VCaP (cell line): ENCODE results near the gene IST1.

Source experiments
- H3K27ac ChIP-seq: fragments of 450-650 bp; 2 replicates; pipeline ENCODE4 v1.5.1; 2017
- CTCF ChIP-seq: fragments of 450-650 bp; conservative IDR thresholded peaks from 2 replicates; pipeline ENCODE4 v1.5.1; 2017; ENCODE audit warnings: mild to moderate bottlenecking, moderate library complexity

IST1 gene

DNA sequence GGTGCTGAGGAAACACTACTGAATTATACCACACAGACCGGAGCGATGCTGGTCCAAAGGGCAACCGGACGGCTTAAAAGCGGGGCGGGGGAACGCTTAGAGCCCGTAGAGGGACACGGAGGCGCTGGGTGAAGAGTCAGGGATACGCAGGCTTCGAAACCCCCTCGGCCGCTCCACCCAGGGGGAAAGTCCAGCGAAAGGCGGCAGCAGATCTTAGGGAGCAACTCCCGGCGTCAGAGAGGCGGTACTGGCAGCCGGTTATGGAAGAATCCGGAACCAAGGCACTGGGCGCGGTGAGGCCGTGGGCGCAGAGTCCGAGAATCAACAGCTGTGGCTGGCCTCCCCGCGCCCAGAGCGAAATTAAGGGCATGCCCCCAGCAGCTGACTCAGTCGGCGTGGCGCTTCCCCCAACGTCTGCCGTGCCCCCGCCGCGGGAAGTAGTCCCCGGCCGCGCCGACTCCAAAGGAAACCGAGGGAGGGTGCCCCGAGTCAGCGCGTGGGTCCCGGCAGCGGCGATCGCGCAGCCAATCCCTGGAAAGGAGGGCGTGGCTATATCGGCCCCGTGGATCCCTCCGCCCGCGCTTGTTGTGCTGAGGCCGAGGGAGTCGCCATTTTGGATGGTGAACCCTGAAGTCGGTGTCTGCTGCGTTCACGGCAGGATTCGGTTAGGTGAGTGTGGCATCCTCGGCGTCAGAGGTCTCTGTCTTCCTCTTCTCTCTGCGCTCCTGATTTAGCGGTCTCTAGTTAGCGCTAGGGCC, at the start of gene IST1:
IST1 (plus strand) TSS at position 611 of the 758 bp plus-strand sequence. CDS start 20,110 bp downstream, outside the sequence.
- peak within 1 kb of the TSS; percentile 87 for H3K27ac ChIP-seq
- TF ChIP-seq CTCF = no peak

GRCh38 chr16:71845639-71846430, 49.5 kb upstream of the IST1 start, which contains the start of gene ATXN1L:
Gene ATXN1L, plus strand, starts transcription at chr16:71845976. Its CDS starts 3,765 bp downstream, at chr16:71849741.
- no peak for TF ChIP-seq CTCF
- peak within 1 kb of the TSS; percentile 69; the same call in 1 of the 2 replicates for H3K27ac ChIP-seq

DNA sequence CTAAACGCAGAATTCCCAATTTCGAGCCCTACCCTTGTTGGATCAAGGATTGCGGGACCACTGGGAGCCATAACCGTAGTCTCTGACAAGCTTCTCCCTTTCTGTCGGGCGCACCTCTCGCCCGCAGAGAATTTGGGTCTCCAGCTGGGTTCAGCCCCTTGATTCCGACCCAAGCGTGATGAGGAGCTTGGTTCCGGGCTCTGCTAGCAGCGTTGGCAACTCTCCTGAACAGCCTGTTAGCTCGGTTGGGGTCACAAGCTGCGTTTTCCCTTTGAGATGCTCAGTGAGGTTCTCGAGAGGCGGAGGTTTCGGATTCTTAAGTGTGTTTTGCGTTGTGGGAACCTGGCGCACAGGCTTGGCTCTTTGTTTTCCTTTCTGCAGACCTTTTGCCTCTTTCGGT, 48.9 kb upstream of the IST1 start:
- no peak for TF ChIP-seq CTCF
- peak overlapping the region; percentile 69; the same call in 1 of the 2 replicates for H3K27ac ChIP-seq

DNA sequence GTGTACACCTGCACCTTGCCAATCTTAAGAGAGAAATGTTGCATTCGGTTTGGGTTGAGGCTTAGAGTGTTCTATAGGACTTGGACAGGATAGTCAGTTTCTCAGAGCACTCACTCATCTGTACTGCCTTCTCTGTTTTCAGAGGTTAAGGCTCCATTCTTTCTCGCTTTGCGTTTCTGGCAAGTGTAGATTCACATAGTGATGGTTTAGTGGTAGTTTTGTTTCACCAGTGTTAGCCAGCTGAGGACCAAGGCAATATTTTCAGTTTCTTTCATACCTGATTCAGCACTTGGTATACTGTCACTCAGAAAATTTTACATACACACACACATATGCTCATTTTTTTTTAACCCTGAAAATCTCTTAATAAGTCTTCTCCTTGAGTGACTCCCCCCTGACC, 48.2 kb upstream of the IST1 start:
- peak overlapping the region; percentile 69; the same call in 1 of the 2 replicates for H3K27ac ChIP-seq
- TF ChIP-seq CTCF = no peak

- TF ChIP-seq CTCF = no peak
- H3K27ac ChIP-seq = no peak overlapping the region
Measured at GRCh38 chr16:71848622-71849021, 46.7 kb upstream of the IST1 start.

DNA sequence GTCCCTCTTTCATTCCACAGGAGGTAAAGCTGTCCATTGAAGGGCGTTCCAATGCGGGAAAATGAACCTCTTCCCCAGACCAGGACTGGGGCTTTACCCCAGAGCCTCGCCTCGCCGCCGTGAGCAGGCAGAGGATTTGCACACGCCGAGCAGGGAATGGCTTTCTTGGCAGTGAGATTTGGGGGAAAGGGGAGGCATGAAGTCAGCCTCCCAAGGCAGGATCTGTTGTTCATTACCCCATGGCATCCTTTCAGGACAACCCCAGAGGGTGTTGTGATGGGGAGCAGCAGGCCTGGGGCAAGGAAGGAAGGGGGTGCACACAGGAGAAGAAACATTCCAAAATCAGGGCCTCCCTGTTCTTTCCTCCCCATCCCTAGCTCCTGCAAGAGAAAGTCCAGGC, 43.6 kb upstream of the IST1 start:
- TF ChIP-seq CTCF = no peak
- H3K27ac ChIP-seq = no peak overlapping the region

- H3K27ac ChIP-seq = no peak overlapping the region
- TF ChIP-seq CTCF = no peak
Measured at GRCh38 chr16:71852158-71852557, 43.2 kb upstream of the IST1 start.
